CD4-positive, alpha-beta T cell treated with Interleukin-15 for 4 hours (primary cell): ENCODE data around the gene RASSF5.
"Not testable (repeated sequence)": the region's sequence is repeated elsewhere in the genome, so short reads cannot be mapped to it uniquely, and the experiment has no call there.

Source experiments
- DNase-seq: peaks from one replicate; pipeline ENCODE4 v3.0.0-alpha.2; 2020; ENCODE audit warnings: low spot score

The RASSF5 gene

DNA sequence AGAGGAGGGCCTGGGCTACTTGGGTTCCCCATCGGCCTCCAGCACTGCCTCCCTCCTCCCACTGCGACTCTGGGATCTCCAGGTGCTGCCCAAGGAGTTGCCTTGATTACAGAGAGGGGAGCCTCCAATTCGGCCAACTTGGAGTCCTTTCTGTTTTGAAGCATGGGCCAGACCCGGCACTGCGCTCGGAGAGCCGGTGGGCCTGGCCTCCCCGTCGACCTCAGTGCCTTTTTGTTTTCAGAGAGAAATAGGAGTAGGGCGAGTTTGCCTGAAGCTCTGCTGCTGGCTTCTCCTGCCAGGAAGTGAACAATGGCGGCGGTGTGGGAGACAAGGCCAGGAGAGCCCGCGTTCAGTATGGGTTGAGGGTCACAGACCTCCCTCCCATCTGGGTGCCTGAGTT, 80.6 kb downstream of the RASSF5 start:
- no peak for DNase-seq

DNA sequence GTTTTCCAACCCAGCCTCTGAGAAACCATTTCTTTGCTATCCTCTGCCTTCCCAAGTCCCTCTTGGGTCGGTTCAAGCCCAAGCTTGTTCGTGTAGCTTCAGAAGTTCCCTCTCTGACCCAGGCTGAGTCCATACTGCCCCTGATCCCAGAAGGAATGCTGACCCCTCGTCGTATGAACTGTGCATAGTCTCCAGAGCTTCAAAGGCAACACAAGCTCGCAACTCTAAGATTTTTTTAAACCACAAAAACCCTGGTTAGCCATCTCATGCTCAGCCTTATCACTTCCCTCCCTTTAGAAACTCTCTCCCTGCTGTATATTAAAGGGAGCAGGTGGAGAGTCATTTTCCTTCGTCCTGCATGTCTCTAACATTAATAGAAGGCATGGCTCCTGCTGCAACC, 81.2 kb downstream of the RASSF5 start:
- DNase-seq, result no peak

- no peak for DNase-seq
These were observed 81.9 kb downstream of the RASSF5 start for GRCh38 chr1:206589206-206589605.

- peak; percentile 92 for DNase-seq
These were observed 82.9 kb downstream of the RASSF5 start for GRCh38 chr1:206590025-206590758.

GRCh38 chr1:206591226-206591625, 83.9 kb downstream of the RASSF5 start:
- DNase-seq, result no peak

DNA sequence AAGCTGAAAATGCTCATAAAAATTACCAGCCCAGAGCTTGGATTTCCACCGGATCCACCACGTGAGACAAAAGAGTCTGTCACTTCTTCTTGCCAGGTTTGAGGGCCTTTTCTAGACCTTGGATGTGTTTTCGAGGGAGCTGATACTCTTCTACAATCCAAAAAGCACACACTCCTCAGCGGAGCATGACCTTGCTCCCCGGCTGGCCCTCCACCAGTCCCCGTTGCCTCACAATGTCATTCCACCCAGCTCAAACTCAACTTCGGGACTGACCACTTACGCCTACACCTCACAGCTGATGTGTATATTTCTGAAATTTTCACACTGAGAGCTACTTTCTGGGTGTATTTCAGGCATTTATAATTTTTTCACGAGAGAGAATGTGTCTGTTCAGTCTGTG, 84.4 kb downstream of the RASSF5 start:
- DNase-seq, result no peak

- DNase-seq, result no peak
These were observed 86.1 kb downstream of the RASSF5 start for GRCh38 chr1:206593351-206593925.

DNA sequence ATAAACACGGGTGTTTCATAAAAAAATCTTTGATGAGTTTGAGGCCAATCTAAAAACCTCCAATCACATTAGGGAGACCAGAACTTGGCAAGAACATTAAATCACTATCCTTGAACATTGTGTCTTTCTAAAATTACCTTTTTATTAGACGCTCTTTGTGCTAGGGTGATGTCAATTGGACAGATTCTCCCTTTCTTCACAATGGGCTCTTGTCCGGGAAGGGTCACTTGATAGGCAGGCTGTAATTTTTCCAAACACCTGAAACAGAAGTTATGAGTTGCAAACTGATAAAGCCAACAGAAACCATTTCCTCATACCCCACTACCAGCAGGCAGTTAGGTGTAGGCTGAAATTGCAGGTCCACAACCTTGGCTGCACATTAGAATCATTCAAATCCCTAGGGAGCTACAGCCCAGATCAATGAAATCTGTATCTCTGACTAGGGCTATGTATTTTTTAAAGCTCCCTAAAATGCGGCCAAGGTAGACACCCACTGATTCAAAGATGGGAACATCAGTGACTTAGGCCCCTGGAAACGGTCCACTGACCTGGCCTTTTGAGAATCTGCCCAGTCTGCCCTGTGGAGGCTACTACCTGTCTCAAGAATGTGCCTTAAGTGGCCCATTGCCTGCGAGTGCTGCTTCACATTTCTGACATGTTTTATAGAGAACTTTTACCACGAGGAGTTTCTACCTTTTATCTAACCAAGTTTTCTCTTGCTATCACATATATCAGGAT, 88.4 kb downstream of the RASSF5 start:
- DNase-seq, result no peak

GRCh38 chr1:206596319-206596666, 89.0 kb downstream of the RASSF5 start:
- no peak for DNase-seq

- DNase-seq, result no peak
These were observed 93.2 kb downstream of the RASSF5 start for GRCh38 chr1:206600527-206600926.

GRCh38 chr1:206604861-206605260, 97.5 kb downstream of the RASSF5 start:
- DNase-seq, result no peak

- DNase-seq, result no peak
These were observed 99.5 kb downstream of the RASSF5 start for GRCh38 chr1:206606867-206607266.

GRCh38 chr1:206608108-206608698, 100.9 kb downstream of the RASSF5 start:
- peak; percentile 63 for DNase-seq

DNA sequence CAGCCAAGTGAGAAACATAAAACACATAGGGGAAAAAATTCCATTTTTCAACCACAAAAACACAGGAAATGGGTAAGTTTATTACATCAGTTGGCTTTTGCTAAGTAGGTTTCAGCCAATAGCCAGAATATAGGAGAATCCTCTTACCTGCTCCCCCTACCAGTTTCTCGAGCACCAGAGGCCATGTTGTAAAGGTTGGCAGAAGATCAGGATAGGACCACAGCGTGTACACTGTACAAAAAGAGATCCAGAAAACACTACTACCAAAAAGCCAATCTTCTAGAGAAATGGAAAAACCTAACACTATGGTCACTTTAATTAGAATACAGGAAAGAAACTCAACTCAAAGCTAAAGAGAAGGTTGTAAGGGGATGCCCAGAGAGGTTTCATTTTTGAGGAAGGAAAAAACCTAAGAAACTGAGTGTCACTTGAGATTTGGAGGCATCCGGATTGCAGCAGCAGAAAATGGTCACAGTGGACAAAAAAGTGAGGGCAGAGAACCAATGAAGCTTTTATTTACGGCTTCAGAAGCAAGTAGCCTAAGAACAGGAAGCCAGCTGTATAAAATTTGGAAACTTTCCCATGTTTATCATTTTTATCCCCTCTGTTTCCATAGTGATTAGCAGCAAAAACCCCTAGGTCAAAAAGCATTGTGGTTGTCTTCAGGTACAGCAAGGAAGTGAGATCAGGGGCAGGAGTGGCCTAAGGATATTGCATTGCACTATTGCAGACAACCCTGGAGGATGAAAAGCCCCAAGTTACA, 102.1 kb downstream of the RASSF5 start:
- no peak for DNase-seq

DNA sequence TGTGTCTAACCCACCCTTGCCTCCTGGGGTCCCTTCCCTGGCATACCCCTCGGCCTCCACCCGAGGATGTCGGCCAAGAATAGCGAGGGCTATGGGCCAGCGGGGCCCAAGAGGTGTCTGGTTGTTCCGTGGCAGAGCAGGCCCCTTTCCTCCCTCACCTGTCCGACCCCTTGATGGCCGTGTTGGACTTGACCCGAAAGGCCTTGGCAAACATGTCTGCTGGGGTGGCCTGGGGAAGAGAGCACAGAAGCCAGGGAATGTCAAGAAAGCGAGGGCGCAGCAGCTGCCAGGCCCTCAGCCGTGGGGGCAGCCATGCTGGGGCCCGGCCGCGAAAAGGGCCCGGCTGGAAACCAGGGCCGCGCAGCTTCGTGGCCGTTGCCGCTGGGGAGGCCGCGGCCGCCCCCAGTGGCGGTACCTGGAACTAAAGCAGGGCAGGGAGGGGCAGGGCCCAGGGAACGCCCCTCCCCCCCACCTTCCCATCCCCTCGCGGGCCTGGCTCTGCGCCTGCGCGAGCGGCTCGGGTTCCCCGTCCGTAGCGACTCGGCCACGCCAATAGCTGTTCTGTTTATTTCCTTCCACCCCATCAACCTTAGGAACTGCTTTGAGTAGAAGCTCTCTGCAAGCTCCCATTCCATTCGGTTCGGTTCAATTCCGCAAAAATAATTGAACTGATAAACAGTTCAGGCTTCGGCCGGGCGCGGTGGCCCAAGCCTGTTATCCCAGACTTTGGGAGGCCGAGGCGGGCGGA, 105.0 kb downstream of the RASSF5 start, which contains the start of gene EIF2D:
Gene EIF2D (minus strand): TSS at position 337 of the 748 bp plus-strand sequence. CDS start 123 bp downstream, at position 214.
- DNase-seq, result peak; percentile 94

- not testable (repeated sequence) for DNase-seq
These were observed 119.1 kb downstream of the RASSF5 start for GRCh38 chr1:206626396-206626795.

- DNase-seq, result no peak
These were observed 121.6 kb downstream of the RASSF5 start for GRCh38 chr1:206628916-206629315.

DNA sequence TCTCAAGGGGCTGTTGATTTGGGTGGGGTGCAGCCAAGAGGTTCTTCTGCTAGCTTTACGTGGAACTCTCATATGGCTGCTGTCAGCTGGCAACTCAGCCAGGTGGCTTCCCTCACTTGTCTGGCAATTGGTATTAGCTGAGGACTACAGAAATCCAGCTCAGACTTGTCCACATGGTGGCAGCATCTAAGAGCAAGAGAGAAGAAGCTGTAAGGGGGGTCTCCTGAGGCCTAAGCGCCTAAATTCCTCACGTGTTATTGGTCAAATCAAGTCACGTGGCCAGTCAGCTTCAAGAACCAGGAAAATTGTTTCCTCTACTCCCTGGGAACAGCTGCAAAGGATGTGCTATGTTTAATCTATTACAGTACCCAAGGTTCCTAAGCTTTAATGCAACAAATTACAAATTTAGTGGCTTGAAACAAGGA, 123.8 kb downstream of the RASSF5 start:
- no peak for DNase-seq

DNA sequence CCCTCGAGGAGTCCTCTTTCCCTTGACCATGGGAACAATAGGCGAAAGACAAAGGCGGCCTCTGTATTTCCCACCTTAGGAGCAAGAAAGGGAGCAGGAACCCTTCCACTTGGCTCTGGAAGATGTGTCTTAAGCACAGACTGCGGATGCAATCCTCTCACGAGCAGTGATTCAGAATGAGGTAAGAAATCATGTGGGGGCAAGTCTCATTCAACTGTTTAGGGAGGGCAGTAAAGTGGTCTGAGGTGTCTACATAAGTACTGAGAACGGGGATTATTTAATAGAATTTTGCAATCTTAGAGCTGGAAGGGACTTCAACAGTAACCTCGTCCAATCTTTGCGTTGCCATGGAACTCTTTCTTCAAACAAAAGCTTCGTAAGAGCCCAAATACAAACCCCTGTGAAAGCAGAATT, 126.4 kb downstream of the RASSF5 start:
- no peak for DNase-seq

- peak; percentile 72 for DNase-seq
These were observed 127.2 kb downstream of the RASSF5 start for GRCh38 chr1:206634365-206635079.
